CD4-positive, alpha-beta T cell (primary cell): ENCODE measurements around the gene GAREM2. TPM values are rescaled to one million over a fixed set of nuclear protein-coding genes. Genes with fewer than 3 reads are reported as not detected.

Experiments used
- ATAC-seq: fragments of 200-7000 bp; cut with Tn5 transposase; one replicate; pipeline ENCODE4 v1.10.0; 2022; ENCODE audit warnings: mild to moderate bottlenecking; ENCODE audit not compliant: poor library complexity
- CTCF ChIA-PET: fragments of 350-600 bp; sonication (Branson Sonifier 250); formaldehyde crosslinking; loops from one replicate; lab custom pipeline; 2021; ENCODE audit warnings: antibody characterized with exemption, inconsistent platforms; lab: Charles Lee
- POLR2A ChIA-PET: fragments of 350-600 bp; sonication (Branson Sonifier 250); formaldehyde crosslinking; loops from one replicate; lab custom pipeline; 2021; ENCODE audit warnings: antibody characterized with exemption, inconsistent platforms; lab: Charles Lee
- DNase-seq, 14 experiments: peaks; one replicate each; pipeline ENCODE4 v3.0.0-alpha.2; 2013 to 2020; ENCODE audit warnings: mixed read lengths in 2 of 14
- H3K27ac ChIP-seq, 2 donors: one replicate each; pipeline versions ENCODE4 v1.5.1 to v1.7.0; 2013; ENCODE audit warnings: low read length in 2 of 2, low read depth in 1 of 2, mild to moderate bottlenecking in 1 of 2
- H3K27me3 ChIP-seq, 2 experiments: 1 replicate in 1 of 2; 2 replicates in 1 of 2; pipeline versions ENCODE4 v1.6.1 to v1.7.0; 2013; ENCODE audit warnings: low read length in 2 of 2, control low read depth in 1 of 2, mild to moderate bottlenecking in 1 of 2, moderate library complexity in 1 of 2; ENCODE audit not compliant: insufficient read depth in 2 of 2, control insufficient read depth in 1 of 2
- H3K36me3 ChIP-seq: one replicate; pipeline ENCODE4 v1.6.1; 2013; ENCODE audit warnings: low read length, control low read depth; ENCODE audit not compliant: insufficient read depth
- H3K4me1 ChIP-seq: one replicate; pipeline ENCODE4 v1.6.1; 2013; ENCODE audit warnings: low read length, control low read depth; ENCODE audit not compliant: insufficient read depth
- H3K4me3 ChIP-seq: one replicate; pipeline ENCODE4 v1.5.1; 2013; ENCODE audit warnings: mild to moderate bottlenecking, low read length, moderate library complexity
- H3K9me3 ChIP-seq, 2 experiments: 1 replicate in 1 of 2; 2 replicates in 1 of 2; pipeline versions ENCODE4 v1.6.1 to v1.7.0; 2013; ENCODE audit warnings: low read length in 2 of 2, mild to moderate bottlenecking in 2 of 2, control low read depth in 1 of 2, moderate library complexity in 1 of 2; ENCODE audit not compliant: control insufficient read depth in 1 of 2, insufficient read depth in 1 of 2
- H3K27ac Mint-ChIP-seq: one replicate; pipeline ENCODE4 v1.8.0; 2020; ENCODE audit warnings: mixed read lengths
- H3K27me3 Mint-ChIP-seq: one replicate; pipeline ENCODE4 v1.8.0; 2021; ENCODE audit warnings: mixed read lengths
- H3K36me3 Mint-ChIP-seq: one replicate; pipeline ENCODE4 v1.8.0; 2021; ENCODE audit warnings: low read depth, mixed read lengths
- H3K4me1 Mint-ChIP-seq: one replicate; pipeline ENCODE4 v1.8.0; 2021; ENCODE audit warnings: low read depth, mixed read lengths
- H3K4me3 Mint-ChIP-seq: one replicate; pipeline ENCODE4 v1.8.0; 2020; ENCODE audit warnings: mild to moderate bottlenecking, mixed read lengths
- H3K9me3 Mint-ChIP-seq: one replicate; pipeline ENCODE4 v1.8.0; 2020; ENCODE audit warnings: mixed read lengths
- CTCF ChIP-seq: fragments of 200-600 bp; IDR thresholded peaks from one replicate; pipeline ENCODE4 v1.8.0; 2022; ENCODE audit warnings: antibody characterized with exemption, mild to moderate bottlenecking
- intact Hi-C, 2 experiments: fragments of 100-400 bp; cut with DNase I in 1 of 2; cut with micrococcal nuclease in 1 of 2; formaldehyde crosslinking; loops; one replicate each; pipeline versions ENCODE4 v1.15.1 to v1.9.0; 2023 to 2025; cut with DNase I, micrococcal nuclease
- total RNA-seq, 174 experiments: library from RNA in 2 of 174; stranded (reverse) in 2 of 174; gene quantifications; one replicate each; pipeline ENCODE4 v1.2.3 and lab custom pipeline; 2021 to 2026

Gene GAREM2
- total RNA-seq, 2 experiments from 2014 or later = 4.3 to 7.3 TPM

GRCh38 chr2:26157580-26157979 lies 15.3 kb upstream of the GAREM2 start:
- CTCF ChIA-PET = interaction anchor here (0.9 kb wide), 1 partner anchor 73 kb away, joined by 3 read pairs; no protein-coding TSS in a partner anchor
- no peak overlapping the region for H3K4me3 Mint-ChIP-seq
- H3K27ac Mint-ChIP-seq = no peak overlapping the region
- Histone ChIP-seq H3K27ac (no peak overlapping the region), H3K9me3 (no peaks in the 10 kb centered on the region), H3K27me3 (no peaks in the 10 kb centered on the region), H3K4me1 (no peaks in the 10 kb centered on the region), H3K36me3 (no peaks in the 10 kb centered on the region), H3K4me3 (no peak overlapping the region)
- H3K36me3 Mint-ChIP-seq = no peaks in the 10 kb centered on the region
- no peak for TF ChIP-seq CTCF
- no peaks in the 10 kb centered on the region for H3K9me3 Mint-ChIP-seq
- ATAC-seq = no peak
- intact Hi-C loops = no loop called here
- H3K27me3 Mint-ChIP-seq = peaks cover 4% of the 10 kb centered on the region
- no peak for DNase-seq
- no peaks in the 10 kb centered on the region for H3K4me1 Mint-ChIP-seq
- POLR2A ChIA-PET = no interaction called here

GRCh38 chr2:26161926-26162325 lies 11.0 kb upstream of the GAREM2 start:
- DNase-seq (no peak), ATAC-seq (no peak)
- no peak for TF ChIP-seq CTCF
- intact Hi-C loops = no loop called here
- Histone ChIP-seq H3K9me3 (no peaks in the 10 kb centered on the region), H3K27me3 (no peaks in the 10 kb centered on the region), H3K27ac (no peak overlapping the region), H3K36me3 (no peaks in the 10 kb centered on the region), H3K4me3 (no peak overlapping the region), H3K4me1 (no peaks in the 10 kb centered on the region)
- Mint-ChIP-seq H3K4me3 (no peak overlapping the region), H3K4me1 (no peaks in the 10 kb centered on the region), H3K36me3 (no peaks in the 10 kb centered on the region), H3K27me3 (no peaks in the 10 kb centered on the region), H3K27ac (no peak overlapping the region), H3K9me3 (no peaks in the 10 kb centered on the region)
- ChIA-PET POLR2A (no interaction called here), CTCF (no interaction called here)

GRCh38 chr2:26162963-26163362 lies 9.9 kb upstream of the GAREM2 start:
- no peaks in the 10 kb centered on the region for H3K9me3 Mint-ChIP-seq
- no peaks in the 10 kb centered on the region for H3K4me1 Mint-ChIP-seq
- Histone ChIP-seq H3K27ac (no peak overlapping the region), H3K4me1 (no peaks in the 10 kb centered on the region), H3K27me3 (no peaks in the 10 kb centered on the region), H3K9me3 (no peaks in the 10 kb centered on the region), H3K4me3 (no peak overlapping the region), H3K36me3 (no peaks in the 10 kb centered on the region)
- ChIA-PET POLR2A (no interaction called here), CTCF (no interaction called here)
- H3K27me3 Mint-ChIP-seq = no peaks in the 10 kb centered on the region
- no peak for ATAC-seq
- no peaks in the 10 kb centered on the region for H3K36me3 Mint-ChIP-seq
- TF ChIP-seq CTCF = no peak
- intact Hi-C loops = no loop called here
- DNase-seq = peak in 1 of 14 experiments; percentile 5
- no peak overlapping the region for H3K27ac Mint-ChIP-seq
- H3K4me3 Mint-ChIP-seq = no peak overlapping the region
